Liver (tissue), 9 donors: ENCODE data around the gene PARVB. TPM values are rescaled to one million over a fixed set of nuclear protein-coding genes. Genes with fewer than 3 reads are reported as not detected.
A peak's percentile ranks its signal among the peaks of the same experiment; 100 is the strongest.

Source experiments
- DNase-seq: peaks from one replicate; pipeline ENCODE4 v3.0.0-alpha.2; 2017; ENCODE audit warnings: low spot score
- H3K27ac ChIP-seq, 2 donors: one replicate each; pipeline ENCODE4 v1.7.0; 2013; ENCODE audit warnings: inconsistent platforms in 2 of 2, low read length in 2 of 2, control low read depth in 1 of 2, low read depth in 1 of 2, mild to moderate bottlenecking in 1 of 2
- H3K27me3 ChIP-seq, 4 donors: one replicate each; pipeline versions ENCODE4 v1.6.1 to v1.7.0; 2013; ENCODE audit warnings: low read length in 3 of 4, inconsistent platforms in 1 of 4, mild to moderate bottlenecking in 1 of 4, moderate library complexity in 1 of 4; ENCODE audit not compliant: control insufficient read depth in 4 of 4, insufficient read depth in 4 of 4
- H3K36me3 ChIP-seq, 4 donors: one replicate each; pipeline versions ENCODE4 v1.6.1 to v1.7.0; 2013; ENCODE audit warnings: low read length in 3 of 4, mild to moderate bottlenecking in 3 of 4, low read depth in 1 of 4, moderate library complexity in 1 of 4; ENCODE audit not compliant: control insufficient read depth in 4 of 4, insufficient read depth in 3 of 4
- H3K4me1 ChIP-seq, 4 donors: one replicate each; pipeline versions ENCODE4 v1.6.1 to v1.7.0; 2013; ENCODE audit warnings: low read length in 3 of 4, mild to moderate bottlenecking in 3 of 4, moderate library complexity in 1 of 4; ENCODE audit not compliant: control insufficient read depth in 4 of 4, insufficient read depth in 4 of 4
- H3K4me3 ChIP-seq, 3 donors: one replicate each; pipeline versions ENCODE4 v1.6.1 to v1.7.0; 2013; ENCODE audit warnings: low read length in 3 of 3, control low read depth in 1 of 3, low read depth in 1 of 3, mild to moderate bottlenecking in 1 of 3
- H3K9ac ChIP-seq, 2 donors: one replicate each; pipeline ENCODE4 v1.7.0; 2013; ENCODE audit warnings: low read length in 2 of 2, mild to moderate bottlenecking in 2 of 2, moderate library complexity in 2 of 2, control low read depth in 1 of 2, low read depth in 1 of 2
- H3K9me3 ChIP-seq, 4 donors: one replicate each; pipeline versions ENCODE4 v1.6.1 to v1.7.0; 2013; ENCODE audit warnings: low read length in 3 of 4; ENCODE audit not compliant: control insufficient read depth in 4 of 4
- EGR1 ChIP-seq, 2 donors: IDR thresholded peaks; 2 replicates each; pipeline ENCODE4 v1.6.1; 2016 to 2018; ENCODE audit warnings: antibody characterized with exemption in 2 of 2, low read depth in 2 of 2
- FOXA1 ChIP-seq: IDR thresholded peaks from 2 replicates; pipeline ENCODE4 v1.6.1; 2016; ENCODE audit warnings: antibody characterized with exemption
- FOXA2 ChIP-seq: IDR thresholded peaks from 2 replicates; pipeline ENCODE4 v1.6.1; 2016; ENCODE audit warnings: antibody characterized with exemption
- GABPA ChIP-seq, 2 donors: IDR thresholded peaks in 1 of 2; conservative IDR thresholded peaks in 1 of 2; 2 replicates each; pipeline ENCODE4 v1.6.1; 2016; ENCODE audit warnings: antibody characterized with exemption in 2 of 2, mild to moderate bottlenecking in 1 of 2, moderate library complexity in 1 of 2
- HNF4A ChIP-seq, 2 donors: conservative IDR thresholded peaks; 2 replicates each; pipeline ENCODE4 v1.6.1; 2016; ENCODE audit warnings: antibody characterized with exemption in 2 of 2, mild to moderate bottlenecking in 2 of 2
- HNF4G ChIP-seq: IDR thresholded peaks from 2 replicates; pipeline ENCODE4 v1.6.1; 2016; ENCODE audit warnings: antibody characterized with exemption
- JUND ChIP-seq, 2 donors: IDR thresholded peaks; 2 replicates each; pipeline ENCODE4 v1.6.1; 2016; ENCODE audit warnings: antibody characterized with exemption in 2 of 2
- NR2F2 ChIP-seq: IDR thresholded peaks from 2 replicates; pipeline ENCODE4 v1.6.1; 2016; ENCODE audit warnings: antibody characterized with exemption
- RAD21 ChIP-seq, 2 donors: IDR thresholded peaks; 2 replicates each; pipeline ENCODE4 v1.6.1; 2016; ENCODE audit warnings: antibody characterized with exemption in 2 of 2, mild to moderate bottlenecking in 2 of 2
- RXRA ChIP-seq, 2 donors: IDR thresholded peaks; 2 replicates each; pipeline ENCODE4 v1.6.1; 2017 to 2018; ENCODE audit warnings: antibody characterized with exemption in 2 of 2, mild to moderate bottlenecking in 1 of 2
- SP1 ChIP-seq: IDR thresholded peaks from 2 replicates; pipeline ENCODE4 v1.6.1; 2018; ENCODE audit warnings: antibody characterized with exemption, mild to moderate bottlenecking
- TAF1 ChIP-seq: conservative IDR thresholded peaks from 2 replicates; pipeline ENCODE4 v1.6.1; 2016; ENCODE audit warnings: antibody characterized with exemption, mild to moderate bottlenecking
- YY1 ChIP-seq: IDR thresholded peaks from 2 replicates; pipeline ENCODE4 v1.6.1; 2016; ENCODE audit warnings: antibody characterized with exemption, mild to moderate bottlenecking
- WGBS: extraction: QIAGEN DNeasy Blood & Tissue Kit; methylation state at CpG from one replicate; pipeline ENCODE4 v1.1.7; 2013; 5-methylcytosine and 5-hydroxymethylcytosine counted together
- polyA plus RNA-seq, 2 donors: library from polyadenylated mRNA; stranded (reverse) in 1 of 2; unstranded in 1 of 2; fragments of 200-250 nt in 1 of 2; fragments of >200 nt in 1 of 2; fragmentation: Nextera tagmentation in 1 of 2; extraction: Ambion mirVana in 1 of 2; gene quantifications; one replicate each; pipeline versions ENCODE4 v1.2.1 to v1.2.3, GENCODE V29; 2013 to 2015
- total RNA-seq, 2 donors: library from RNA; depleted of rRNA; stranded (reverse); fragments of >200 nt; gene quantifications; one replicate each; pipeline ENCODE4 v1.2.3, GENCODE V29; 2014
- TF ChIP-seq, protein P1 (sequence below): fragments of 150-350 bp; IDR thresholded peaks from 2 replicates; pipeline ENCODE4 v1.5.1; 2017; ENCODE audit warnings: improper control_type of control experiment, low read depth, low read length; ENCODE audit not compliant: missing input control
- TF ChIP-seq, protein P2 (sequence below): IDR thresholded peaks from 2 replicates; pipeline ENCODE4 v1.6.1; 2016; ENCODE audit warnings: antibody characterized with exemption, mild to moderate bottlenecking
- TF ChIP-seq, protein P3 (sequence below): IDR thresholded peaks from 2 replicates; pipeline ENCODE4 v1.6.1; 2016; ENCODE audit warnings: antibody characterized with exemption
- TF ChIP-seq, protein P4 (sequence below): IDR thresholded peaks from 2 replicates; pipeline ENCODE4 v1.6.1; 2016; ENCODE audit warnings: antibody characterized with exemption
- TF ChIP-seq, protein P5 (sequence below): IDR thresholded peaks from 2 replicates; pipeline ENCODE4 v1.6.1; 2016; ENCODE audit warnings: antibody characterized with exemption
- donor health status: healthy.
- donor health status: healthy.
- donor health status: healthy.
- donor health status: healthy.
- donor health status: healthy.

Gene PARVB
- total and polyA plus RNA-seq, 4 donors: 3.2 to 55.5 (median 17.7) TPM

DNA sequence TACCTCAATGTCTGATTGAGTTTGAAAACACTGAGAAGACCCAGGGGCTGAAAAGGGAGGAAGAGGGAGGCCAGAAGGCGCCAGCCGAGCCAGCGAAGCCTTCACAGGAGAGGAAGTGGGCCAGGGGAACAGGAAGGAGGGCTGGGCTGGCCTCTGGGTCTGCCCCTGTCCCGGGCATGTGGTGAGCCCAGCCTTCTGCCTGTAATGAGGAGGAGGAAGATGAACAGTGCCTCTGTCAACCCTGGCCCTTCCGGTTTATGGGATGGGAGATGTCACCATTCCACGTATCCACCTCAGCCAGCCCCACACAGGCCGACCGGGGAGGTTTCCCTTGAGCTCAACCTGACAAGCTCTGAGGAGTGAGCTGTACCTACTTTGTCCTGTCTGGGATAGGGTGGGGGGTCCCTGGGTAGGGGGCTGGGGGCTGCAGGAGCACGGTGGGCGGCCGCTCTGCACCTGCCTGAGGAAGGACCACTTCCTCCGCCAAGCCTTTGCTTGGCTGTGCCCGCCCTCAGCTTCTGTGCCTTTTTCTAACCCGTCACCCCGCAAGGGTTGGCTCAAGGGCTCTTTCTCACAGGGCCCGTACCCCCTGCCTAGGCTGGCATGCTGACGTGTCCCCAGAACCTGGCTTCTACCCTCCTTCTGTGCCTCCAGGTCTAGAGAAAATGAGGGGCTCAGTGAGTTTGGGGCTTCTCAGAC is 158.6 kb downstream of the PARVB start:
- no peaks in the 10 kb centered on the region for H3K36me3 ChIP-seq
- H3K9me3 ChIP-seq: no peaks in the 10 kb centered on the region
- TF ChIP-seq RXRA (IDR thresholded peaks at IDR 0.05): no peak
- TF ChIP-seq GABPA (IDR thresholded peaks at IDR 0.05 in 1 of 2, conservative IDR thresholded peaks at IDR 0.05 in 1 of 2): no peak
- TF ChIP-seq, protein P1, sequence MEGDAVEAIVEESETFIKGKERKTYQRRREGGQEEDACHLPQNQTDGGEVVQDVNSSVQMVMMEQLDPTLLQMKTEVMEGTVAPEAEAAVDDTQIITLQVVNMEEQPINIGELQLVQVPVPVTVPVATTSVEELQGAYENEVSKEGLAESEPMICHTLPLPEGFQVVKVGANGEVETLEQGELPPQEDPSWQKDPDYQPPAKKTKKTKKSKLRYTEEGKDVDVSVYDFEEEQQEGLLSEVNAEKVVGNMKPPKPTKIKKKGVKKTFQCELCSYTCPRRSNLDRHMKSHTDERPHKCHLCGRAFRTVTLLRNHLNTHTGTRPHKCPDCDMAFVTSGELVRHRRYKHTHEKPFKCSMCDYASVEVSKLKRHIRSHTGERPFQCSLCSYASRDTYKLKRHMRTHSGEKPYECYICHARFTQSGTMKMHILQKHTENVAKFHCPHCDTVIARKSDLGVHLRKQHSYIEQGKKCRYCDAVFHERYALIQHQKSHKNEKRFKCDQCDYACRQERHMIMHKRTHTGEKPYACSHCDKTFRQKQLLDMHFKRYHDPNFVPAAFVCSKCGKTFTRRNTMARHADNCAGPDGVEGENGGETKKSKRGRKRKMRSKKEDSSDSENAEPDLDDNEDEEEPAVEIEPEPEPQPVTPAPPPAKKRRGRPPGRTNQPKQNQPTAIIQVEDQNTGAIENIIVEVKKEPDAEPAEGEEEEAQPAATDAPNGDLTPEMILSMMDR: no peak
- TF ChIP-seq HNF4A (conservative IDR thresholded peaks at IDR 0.05): no peak
- DNase-seq: no peak
- peak overlapping the region in 1 of 2 donors; percentile 32 for H3K9ac ChIP-seq
- H3K4me1 ChIP-seq: no peaks in the 10 kb centered on the region
- peaks cover 0 to 3% (median 1%) of the 10 kb centered on the region in 4 donors for H3K27me3 ChIP-seq
- H3K4me3 ChIP-seq: no peak overlapping the region
- H3K27ac ChIP-seq: peak overlapping the region; percentile 43 to 72
- WGBS: 72% methylated on average over 17 of the region's 17 CpGs

DNA sequence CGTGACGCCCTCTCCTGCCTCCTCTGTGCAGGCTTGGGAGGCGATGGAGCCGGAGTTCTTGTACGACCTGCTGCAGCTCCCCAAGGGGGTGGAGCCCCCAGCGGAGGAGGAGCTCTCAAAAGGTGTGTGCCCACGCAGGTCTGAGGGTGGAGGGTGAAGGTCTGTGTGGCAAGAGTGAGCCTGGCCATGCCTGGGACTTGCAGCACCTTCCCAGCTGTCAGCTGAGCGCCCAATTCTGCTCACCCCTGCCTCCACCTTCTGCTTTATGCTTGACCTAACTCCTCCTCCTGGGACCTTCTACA is 159.1 kb downstream of the PARVB start:
- 64% methylated on average over 8 of the region's 8 CpGs for WGBS
- no peak for DNase-seq
- H3K4me1 ChIP-seq: no peaks in the 10 kb centered on the region
- H3K27ac ChIP-seq: no peak overlapping the region
- no peak overlapping the region for H3K9ac ChIP-seq
- H3K36me3 ChIP-seq: no peaks in the 10 kb centered on the region
- no peaks in the 10 kb centered on the region for H3K9me3 ChIP-seq
- peaks cover 0 to 3% (median 1%) of the 10 kb centered on the region in 4 donors for H3K27me3 ChIP-seq
- H3K4me3 ChIP-seq: no peak overlapping the region
- TF ChIP-seq FOXA1 (no peak), YY1 (no peak), HNF4G (no peak), SP1 (no peak), TAF1 (no peak), JUND (IDR thresholded peaks at IDR 0.05) (no peak), NR2F2 (no peak), HNF4A (conservative IDR thresholded peaks at IDR 0.05) (no peak), RAD21 (IDR thresholded peaks at IDR 0.05) (no peak), GABPA (IDR thresholded peaks at IDR 0.05 in 1 of 2, conservative IDR thresholded peaks at IDR 0.05 in 1 of 2) (no peak), EGR1 (IDR thresholded peaks at IDR 0.05; ENCODE audit: low read depth in 2 of 2) (no peak), FOXA2 (no peak), RXRA (IDR thresholded peaks at IDR 0.05) (no peak)
- TF ChIP-seq, protein P1: no peak
- TF ChIP-seq, protein P2, sequence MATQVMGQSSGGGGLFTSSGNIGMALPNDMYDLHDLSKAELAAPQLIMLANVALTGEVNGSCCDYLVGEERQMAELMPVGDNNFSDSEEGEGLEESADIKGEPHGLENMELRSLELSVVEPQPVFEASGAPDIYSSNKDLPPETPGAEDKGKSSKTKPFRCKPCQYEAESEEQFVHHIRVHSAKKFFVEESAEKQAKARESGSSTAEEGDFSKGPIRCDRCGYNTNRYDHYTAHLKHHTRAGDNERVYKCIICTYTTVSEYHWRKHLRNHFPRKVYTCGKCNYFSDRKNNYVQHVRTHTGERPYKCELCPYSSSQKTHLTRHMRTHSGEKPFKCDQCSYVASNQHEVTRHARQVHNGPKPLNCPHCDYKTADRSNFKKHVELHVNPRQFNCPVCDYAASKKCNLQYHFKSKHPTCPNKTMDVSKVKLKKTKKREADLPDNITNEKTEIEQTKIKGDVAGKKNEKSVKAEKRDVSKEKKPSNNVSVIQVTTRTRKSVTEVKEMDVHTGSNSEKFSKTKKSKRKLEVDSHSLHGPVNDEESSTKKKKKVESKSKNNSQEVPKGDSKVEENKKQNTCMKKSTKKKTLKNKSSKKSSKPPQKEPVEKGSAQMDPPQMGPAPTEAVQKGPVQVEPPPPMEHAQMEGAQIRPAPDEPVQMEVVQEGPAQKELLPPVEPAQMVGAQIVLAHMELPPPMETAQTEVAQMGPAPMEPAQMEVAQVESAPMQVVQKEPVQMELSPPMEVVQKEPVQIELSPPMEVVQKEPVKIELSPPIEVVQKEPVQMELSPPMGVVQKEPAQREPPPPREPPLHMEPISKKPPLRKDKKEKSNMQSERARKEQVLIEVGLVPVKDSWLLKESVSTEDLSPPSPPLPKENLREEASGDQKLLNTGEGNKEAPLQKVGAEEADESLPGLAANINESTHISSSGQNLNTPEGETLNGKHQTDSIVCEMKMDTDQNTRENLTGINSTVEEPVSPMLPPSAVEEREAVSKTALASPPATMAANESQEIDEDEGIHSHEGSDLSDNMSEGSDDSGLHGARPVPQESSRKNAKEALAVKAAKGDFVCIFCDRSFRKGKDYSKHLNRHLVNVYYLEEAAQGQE: no peak
- TF ChIP-seq, protein P3, sequence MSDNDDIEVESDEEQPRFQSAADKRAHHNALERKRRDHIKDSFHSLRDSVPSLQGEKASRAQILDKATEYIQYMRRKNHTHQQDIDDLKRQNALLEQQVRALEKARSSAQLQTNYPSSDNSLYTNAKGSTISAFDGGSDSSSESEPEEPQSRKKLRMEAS: no peak
- TF ChIP-seq, protein P4, sequence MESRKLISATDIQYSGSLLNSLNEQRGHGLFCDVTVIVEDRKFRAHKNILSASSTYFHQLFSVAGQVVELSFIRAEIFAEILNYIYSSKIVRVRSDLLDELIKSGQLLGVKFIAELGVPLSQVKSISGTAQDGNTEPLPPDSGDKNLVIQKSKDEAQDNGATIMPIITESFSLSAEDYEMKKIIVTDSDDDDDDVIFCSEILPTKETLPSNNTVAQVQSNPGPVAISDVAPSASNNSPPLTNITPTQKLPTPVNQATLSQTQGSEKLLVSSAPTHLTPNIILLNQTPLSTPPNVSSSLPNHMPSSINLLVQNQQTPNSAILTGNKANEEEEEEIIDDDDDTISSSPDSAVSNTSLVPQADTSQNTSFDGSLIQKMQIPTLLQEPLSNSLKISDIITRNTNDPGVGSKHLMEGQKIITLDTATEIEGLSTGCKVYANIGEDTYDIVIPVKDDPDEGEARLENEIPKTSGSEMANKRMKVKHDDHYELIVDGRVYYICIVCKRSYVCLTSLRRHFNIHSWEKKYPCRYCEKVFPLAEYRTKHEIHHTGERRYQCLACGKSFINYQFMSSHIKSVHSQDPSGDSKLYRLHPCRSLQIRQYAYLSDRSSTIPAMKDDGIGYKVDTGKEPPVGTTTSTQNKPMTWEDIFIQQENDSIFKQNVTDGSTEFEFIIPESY: no peak
- TF ChIP-seq, protein P5, sequence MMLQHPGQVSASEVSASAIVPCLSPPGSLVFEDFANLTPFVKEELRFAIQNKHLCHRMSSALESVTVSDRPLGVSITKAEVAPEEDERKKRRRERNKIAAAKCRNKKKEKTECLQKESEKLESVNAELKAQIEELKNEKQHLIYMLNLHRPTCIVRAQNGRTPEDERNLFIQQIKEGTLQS: no peak
